IPS-18a (cell line): ENCODE data around the gene HCN2.

Experiments
- H3K27ac ChIP-seq: one replicate; pipeline ENCODE4 v1.5.1; 2013; ENCODE audit warnings: low read length
- H3K27me3 ChIP-seq: one replicate; pipeline ENCODE4 v1.6.1; 2013; ENCODE audit warnings: mild to moderate bottlenecking, low read length; ENCODE audit not compliant: control insufficient read depth, insufficient read depth
- H3K36me3 ChIP-seq: one replicate; pipeline ENCODE4 v1.6.1; 2013; ENCODE audit warnings: low read depth, low read length; ENCODE audit not compliant: control insufficient read depth
- H3K4me1 ChIP-seq: one replicate; pipeline ENCODE4 v1.6.1; 2013; ENCODE audit warnings: low read depth, low read length; ENCODE audit not compliant: control insufficient read depth
- H3K4me3 ChIP-seq: one replicate; pipeline ENCODE4 v1.5.1; 2013; ENCODE audit warnings: low read length
- H3K9ac ChIP-seq: one replicate; pipeline ENCODE4 v1.6.1; 2013; ENCODE audit warnings: mild to moderate bottlenecking, low read length, moderate library complexity
- H3K9me3 ChIP-seq: one replicate; pipeline ENCODE4 v1.6.1; 2013; ENCODE audit warnings: low read depth, low read length; ENCODE audit not compliant: control insufficient read depth

Gene HCN2

GRCh38 chr19:590750-591098 lies 1.0 kb downstream of the HCN2 start:
- Histone ChIP-seq H3K27ac (no peak overlapping the region), H3K27me3 (peaks cover 44% of the 10 kb centered on the region), H3K36me3 (no peaks in the 10 kb centered on the region), H3K9ac (no peak overlapping the region), H3K4me1 (no peaks in the 10 kb centered on the region), H3K4me3 (no peak overlapping the region), H3K9me3 (no peaks in the 10 kb centered on the region)

- Histone ChIP-seq H3K9ac (no peak overlapping the region), H3K27ac (no peak overlapping the region), H3K27me3 (peaks cover 44% of the 10 kb centered on the region), H3K9me3 (no peaks in the 10 kb centered on the region), H3K4me1 (no peaks in the 10 kb centered on the region), H3K4me3 (no peak overlapping the region), H3K36me3 (no peaks in the 10 kb centered on the region)
These were observed 1.6 kb downstream of the HCN2 start for GRCh38 chr19:591099-591958.

- H3K4me1 ChIP-seq: no peaks in the 10 kb centered on the region
- H3K4me3 ChIP-seq: no peak overlapping the region
- H3K27ac ChIP-seq: no peak overlapping the region
- no peaks in the 10 kb centered on the region for H3K36me3 ChIP-seq
- H3K9ac ChIP-seq: no peak overlapping the region
- H3K27me3 ChIP-seq: peaks cover 44% of the 10 kb centered on the region
- H3K9me3 ChIP-seq: no peaks in the 10 kb centered on the region
These were observed 2.4 kb downstream of the HCN2 start for GRCh38 chr19:592101-592500.

- Histone ChIP-seq H3K27me3 (peaks cover 42% of the 10 kb centered on the region), H3K4me1 (no peaks in the 10 kb centered on the region), H3K4me3 (no peak overlapping the region), H3K9ac (no peak overlapping the region), H3K27ac (no peak overlapping the region), H3K36me3 (no peaks in the 10 kb centered on the region), H3K9me3 (no peaks in the 10 kb centered on the region)
These were observed 3.4 kb downstream of the HCN2 start for GRCh38 chr19:593055-593454.

- Histone ChIP-seq H3K4me3 (no peak overlapping the region), H3K9ac (no peak overlapping the region), H3K27me3 (peaks cover 38% of the 10 kb centered on the region)
These were observed 3.8 kb downstream of the HCN2 start for GRCh38 chr19:593505-593904.

GRCh38 chr19:594265-594870 lies 4.7 kb downstream of the HCN2 start:
- Histone ChIP-seq H3K9me3 (no peaks in the 10 kb centered on the region), H3K27ac (no peak overlapping the region), H3K36me3 (no peaks in the 10 kb centered on the region), H3K4me3 (no peak overlapping the region), H3K27me3 (peaks cover 29% of the 10 kb centered on the region), H3K9ac (no peak overlapping the region), H3K4me1 (no peaks in the 10 kb centered on the region)

More at GRCh38 chr19:593505-593904, 3.8 kb downstream of the HCN2 start:
- Histone ChIP-seq H3K27ac (no peak overlapping the region), H3K4me1 (no peaks in the 10 kb centered on the region), H3K9me3 (no peaks in the 10 kb centered on the region), H3K36me3 (no peaks in the 10 kb centered on the region)

GRCh38 chr19:595326-596262 lies 5.9 kb downstream of the HCN2 start:
- H3K4me3 ChIP-seq: no peak overlapping the region
- no peak overlapping the region for H3K27ac ChIP-seq
- no peaks in the 10 kb centered on the region for H3K9me3 ChIP-seq
- no peaks in the 10 kb centered on the region for H3K4me1 ChIP-seq
- no peaks in the 10 kb centered on the region for H3K36me3 ChIP-seq
- peaks cover 23% of the 10 kb centered on the region for H3K27me3 ChIP-seq
- H3K9ac ChIP-seq: no peak overlapping the region

- Histone ChIP-seq H3K36me3 (no peaks in the 10 kb centered on the region), H3K27ac (no peak overlapping the region), H3K9me3 (no peaks in the 10 kb centered on the region), H3K4me1 (no peaks in the 10 kb centered on the region), H3K9ac (no peak overlapping the region), H3K27me3 (peaks cover 16% of the 10 kb centered on the region), H3K4me3 (no peak overlapping the region)
These were observed 6.6 kb downstream of the HCN2 start for GRCh38 chr19:596263-596655.

- Histone ChIP-seq H3K27me3 (peaks cover 2% of the 10 kb centered on the region), H3K9me3 (no peaks in the 10 kb centered on the region), H3K4me1 (no peaks in the 10 kb centered on the region), H3K27ac (no peak overlapping the region), H3K4me3 (no peak overlapping the region), H3K9ac (no peak overlapping the region), H3K36me3 (no peaks in the 10 kb centered on the region)
These were observed 8.0 kb downstream of the HCN2 start for GRCh38 chr19:597406-598315.

- no peaks in the 10 kb centered on the region for H3K4me1 ChIP-seq
- H3K4me3 ChIP-seq: no peak overlapping the region
- no peaks in the 10 kb centered on the region for H3K36me3 ChIP-seq
- no peaks in the 10 kb centered on the region for H3K27me3 ChIP-seq
- H3K9ac ChIP-seq: no peak overlapping the region
- H3K27ac ChIP-seq: no peak overlapping the region
- H3K9me3 ChIP-seq: no peaks in the 10 kb centered on the region
These were observed 11.6 kb downstream of the HCN2 start for GRCh38 chr19:601310-601709.

- H3K27me3 ChIP-seq: no peaks in the 10 kb centered on the region
- no peaks in the 10 kb centered on the region for H3K4me1 ChIP-seq
- H3K4me3 ChIP-seq: no peak overlapping the region
- no peaks in the 10 kb centered on the region for H3K9me3 ChIP-seq
- H3K27ac ChIP-seq: no peak overlapping the region
- H3K9ac ChIP-seq: no peak overlapping the region
- H3K36me3 ChIP-seq: no peaks in the 10 kb centered on the region
These were observed 12.1 kb downstream of the HCN2 start for GRCh38 chr19:601790-602189.
